AG10803 (cell line): ENCODE results near the gene DOCK4.
A peak's percentile ranks its signal among the peaks of the same experiment; 100 is the strongest.

Experiments
- DNase-seq: peaks from one replicate; pipeline ENCODE4 v3.0.0; 2010; ENCODE audit warnings: low read depth
- H3K4me3 ChIP-seq: 2 replicates; pipeline ENCODE4 v1.5.1; 2011; ENCODE audit warnings: mild to moderate bottlenecking, low read length, control low read depth
- TF ChIP-seq, protein P1 (sequence below): conservative IDR thresholded peaks from 2 replicates; pipeline ENCODE4 v1.5.1; 2011; ENCODE audit warnings: mild to moderate bottlenecking, low read length, control low read depth, inconsistent platforms

DOCK4 gene

DNA sequence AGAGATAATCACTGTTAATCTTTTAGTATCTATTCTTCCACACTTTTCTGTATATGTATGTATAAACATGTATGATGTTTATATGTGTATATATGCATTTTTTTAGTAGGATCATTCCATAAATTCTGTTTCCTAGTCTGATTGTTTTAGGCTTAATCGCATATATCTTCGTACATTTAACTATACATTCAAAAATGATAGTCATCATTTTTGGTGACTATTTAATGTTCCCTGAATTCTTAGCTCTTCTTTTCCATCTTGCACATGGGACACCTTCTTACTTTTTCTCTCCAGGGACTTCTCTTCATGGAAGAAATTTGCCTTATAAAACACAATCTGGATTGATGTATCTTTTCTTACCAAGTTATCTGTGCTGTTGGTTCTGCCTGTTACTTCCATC is 42.4 kb upstream of the DOCK4 start:
- no peak for DNase-seq
- TF ChIP-seq, protein P1, sequence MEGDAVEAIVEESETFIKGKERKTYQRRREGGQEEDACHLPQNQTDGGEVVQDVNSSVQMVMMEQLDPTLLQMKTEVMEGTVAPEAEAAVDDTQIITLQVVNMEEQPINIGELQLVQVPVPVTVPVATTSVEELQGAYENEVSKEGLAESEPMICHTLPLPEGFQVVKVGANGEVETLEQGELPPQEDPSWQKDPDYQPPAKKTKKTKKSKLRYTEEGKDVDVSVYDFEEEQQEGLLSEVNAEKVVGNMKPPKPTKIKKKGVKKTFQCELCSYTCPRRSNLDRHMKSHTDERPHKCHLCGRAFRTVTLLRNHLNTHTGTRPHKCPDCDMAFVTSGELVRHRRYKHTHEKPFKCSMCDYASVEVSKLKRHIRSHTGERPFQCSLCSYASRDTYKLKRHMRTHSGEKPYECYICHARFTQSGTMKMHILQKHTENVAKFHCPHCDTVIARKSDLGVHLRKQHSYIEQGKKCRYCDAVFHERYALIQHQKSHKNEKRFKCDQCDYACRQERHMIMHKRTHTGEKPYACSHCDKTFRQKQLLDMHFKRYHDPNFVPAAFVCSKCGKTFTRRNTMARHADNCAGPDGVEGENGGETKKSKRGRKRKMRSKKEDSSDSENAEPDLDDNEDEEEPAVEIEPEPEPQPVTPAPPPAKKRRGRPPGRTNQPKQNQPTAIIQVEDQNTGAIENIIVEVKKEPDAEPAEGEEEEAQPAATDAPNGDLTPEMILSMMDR: no peak
- H3K4me3 ChIP-seq: no peak overlapping the region

DNA sequence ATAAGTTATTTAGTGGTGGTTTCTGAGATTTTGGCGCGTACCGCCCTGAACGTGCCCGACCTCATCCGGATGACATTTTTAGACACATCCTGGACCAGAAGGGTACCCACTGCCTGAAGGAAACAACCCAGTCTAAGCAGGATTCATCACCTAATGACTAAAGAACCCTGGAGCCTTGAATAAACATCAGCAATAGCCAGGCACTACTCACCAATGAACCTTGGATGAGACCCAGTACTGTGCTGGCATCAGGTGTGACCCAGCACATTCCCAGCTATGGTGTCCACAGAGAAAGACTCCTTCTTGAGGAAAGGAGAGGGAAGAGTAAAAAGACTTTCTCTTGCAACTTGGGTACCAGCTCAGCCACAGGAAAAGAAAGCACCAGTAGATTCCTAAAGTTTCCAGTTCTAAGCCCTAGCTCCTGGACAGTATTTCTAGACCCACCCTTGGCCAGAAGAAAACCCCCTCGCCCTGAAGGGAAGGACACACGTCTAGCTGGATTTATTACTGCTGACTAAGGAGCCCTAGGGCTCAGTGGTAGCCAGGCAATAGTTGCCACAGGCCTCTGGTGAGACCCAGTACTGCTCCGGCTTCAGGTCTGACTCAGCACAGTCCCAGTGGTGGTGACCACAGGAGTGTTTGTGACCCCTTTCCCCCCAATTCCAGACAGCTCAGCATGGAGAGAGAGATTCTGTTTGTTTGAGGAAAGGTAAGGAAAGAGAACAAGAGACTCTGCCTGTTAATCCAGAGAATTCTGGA is 32.8 kb upstream of the DOCK4 start:
- no peak for DNase-seq
- H3K4me3 ChIP-seq: no peak overlapping the region
- TF ChIP-seq, protein P1: no peak

DNA sequence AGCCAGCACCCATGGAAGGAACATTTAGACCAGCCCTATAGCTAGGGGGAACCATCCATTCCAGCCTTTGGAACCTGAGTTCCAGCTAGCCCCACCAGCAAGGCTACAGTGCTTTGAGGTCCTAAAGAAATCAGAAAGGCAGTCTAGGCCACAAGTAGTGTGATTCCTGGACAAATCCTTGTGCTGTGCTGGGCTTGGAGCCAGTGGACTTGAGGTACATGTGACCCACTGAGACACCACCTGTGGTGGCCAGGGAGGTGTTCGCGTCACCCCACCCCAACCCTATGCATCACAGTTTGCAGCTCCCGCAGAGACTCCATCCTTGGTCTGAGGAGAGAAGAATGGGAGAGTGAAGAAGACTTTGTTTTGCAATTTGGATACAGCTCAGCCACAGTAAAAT is 32.1 kb upstream of the DOCK4 start:
- TF ChIP-seq, protein P1: no peak
- DNase-seq: no peak
- H3K4me3 ChIP-seq: no peak overlapping the region

DNA sequence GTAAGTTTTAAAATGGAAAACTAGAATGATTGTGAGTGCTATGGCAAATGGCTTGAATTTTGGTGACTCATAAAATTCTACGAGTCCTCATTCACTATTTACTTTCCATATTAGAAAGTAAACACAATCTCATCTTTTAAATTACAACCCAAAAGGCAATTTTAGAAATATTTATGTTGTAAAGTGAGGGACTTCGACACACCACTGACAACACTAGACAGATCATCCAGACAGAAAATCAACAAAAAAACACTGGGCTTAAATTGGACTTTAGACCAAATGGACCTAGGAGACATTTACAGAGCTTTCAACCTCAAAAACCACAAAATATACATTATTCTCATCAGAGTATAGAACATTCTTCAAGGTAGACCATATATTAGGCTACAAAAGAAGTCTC is 30.4 kb upstream of the DOCK4 start:
- H3K4me3 ChIP-seq: no peak overlapping the region
- TF ChIP-seq, protein P1: no peak
- no peak for DNase-seq

DNA sequence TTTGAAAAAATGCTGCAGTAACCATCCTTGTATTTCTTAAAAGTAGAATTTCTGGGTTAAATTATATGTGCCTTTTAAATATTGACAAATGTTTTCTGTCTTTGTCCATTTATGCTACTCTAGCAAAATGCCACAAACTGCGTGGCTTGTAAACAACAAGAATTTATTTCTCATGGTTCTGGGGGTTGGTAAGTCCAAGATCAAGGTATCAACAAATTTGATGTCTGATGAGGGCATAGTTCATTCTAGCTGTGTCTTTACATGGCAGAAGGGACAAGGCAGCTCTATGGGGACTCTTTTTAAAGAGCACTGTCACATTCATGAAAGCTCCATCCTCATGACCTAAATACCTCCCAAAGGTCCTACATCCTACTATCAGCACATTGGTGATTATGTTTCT is 27.9 kb upstream of the DOCK4 start:
- TF ChIP-seq, protein P1: no peak
- no peak for DNase-seq
- no peak overlapping the region for H3K4me3 ChIP-seq

DNA sequence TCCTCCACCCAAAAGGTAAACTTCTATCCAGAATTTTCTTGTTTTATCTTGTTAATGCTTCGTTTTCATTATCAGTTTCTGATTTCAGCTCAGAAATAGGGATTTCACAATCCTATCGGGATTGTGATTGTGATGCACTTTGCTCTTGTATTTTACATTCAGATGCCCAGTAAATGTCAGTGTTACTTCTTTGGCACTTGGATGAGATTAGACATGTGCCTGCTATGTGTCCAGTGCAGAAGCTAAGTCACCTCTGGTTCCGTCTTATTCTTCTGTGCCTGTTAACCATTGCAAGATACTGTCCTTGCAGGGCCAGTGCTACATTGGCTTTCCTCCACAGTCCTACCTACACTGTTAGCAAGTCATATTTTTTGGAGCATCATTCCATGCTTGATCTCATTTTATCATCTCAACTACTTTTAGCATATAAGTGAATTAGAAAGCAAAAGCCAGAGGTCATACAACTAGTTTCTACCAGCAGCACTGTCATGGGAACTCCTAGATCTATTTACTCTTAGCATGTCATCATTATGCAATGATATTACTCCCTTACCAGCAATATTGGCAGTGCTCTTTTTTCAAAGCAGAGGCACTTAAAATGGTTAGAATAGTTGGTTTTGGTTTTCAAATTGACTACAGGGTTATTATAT is 27.0 kb upstream of the DOCK4 start:
- no peak overlapping the region for H3K4me3 ChIP-seq
- peak; percentile 9 for DNase-seq
- TF ChIP-seq, protein P1: no peak
